GM06990 (cell line): Measurements from ENCODE around the gene ARHGAP26.

ENCODE experiments used
- DNase-seq: peaks from one replicate; pipeline ENCODE4 v3.0.0-alpha.2; 2011; ENCODE audit not compliant: insufficient read length; ENCODE audit errors: extremely low read depth
- H3K27me3 ChIP-seq: replicated peaks from 2 replicates; pipeline ENCODE4 v1.6.0; 2011; ENCODE audit warnings: low read length; ENCODE audit not compliant: control insufficient read depth, insufficient read depth
- H3K36me3 ChIP-seq: 2 replicates; pipeline ENCODE4 v1.5.1; 2011; ENCODE audit warnings: low read length; ENCODE audit not compliant: control insufficient read depth, insufficient read depth
- H3K4me3 ChIP-seq: replicated peaks from 2 replicates; pipeline ENCODE4 v1.5.1; 2011; ENCODE audit warnings: low read depth, mild to moderate bottlenecking, control low read depth, low read length
- CTCF ChIP-seq: IDR thresholded peaks from 2 replicates; pipeline ENCODE4 v1.5.1; 2011; ENCODE audit warnings: low read length, control low read depth, mild to moderate bottlenecking, inconsistent platforms; ENCODE audit not compliant: insufficient read depth, poor library complexity, severe bottlenecking

Gene ARHGAP26

GRCh38 chr5:142838845-142839244 is 68.7 kb downstream of the ARHGAP26 start:
- no peak for DNase-seq
- no peak for TF ChIP-seq CTCF
- H3K4me3 ChIP-seq: no peak overlapping the region
- H3K36me3 ChIP-seq: no peaks in the 10 kb centered on the region
- no peaks in the 10 kb centered on the region; the same call in 1 of the 2 replicates for H3K27me3 ChIP-seq

DNA sequence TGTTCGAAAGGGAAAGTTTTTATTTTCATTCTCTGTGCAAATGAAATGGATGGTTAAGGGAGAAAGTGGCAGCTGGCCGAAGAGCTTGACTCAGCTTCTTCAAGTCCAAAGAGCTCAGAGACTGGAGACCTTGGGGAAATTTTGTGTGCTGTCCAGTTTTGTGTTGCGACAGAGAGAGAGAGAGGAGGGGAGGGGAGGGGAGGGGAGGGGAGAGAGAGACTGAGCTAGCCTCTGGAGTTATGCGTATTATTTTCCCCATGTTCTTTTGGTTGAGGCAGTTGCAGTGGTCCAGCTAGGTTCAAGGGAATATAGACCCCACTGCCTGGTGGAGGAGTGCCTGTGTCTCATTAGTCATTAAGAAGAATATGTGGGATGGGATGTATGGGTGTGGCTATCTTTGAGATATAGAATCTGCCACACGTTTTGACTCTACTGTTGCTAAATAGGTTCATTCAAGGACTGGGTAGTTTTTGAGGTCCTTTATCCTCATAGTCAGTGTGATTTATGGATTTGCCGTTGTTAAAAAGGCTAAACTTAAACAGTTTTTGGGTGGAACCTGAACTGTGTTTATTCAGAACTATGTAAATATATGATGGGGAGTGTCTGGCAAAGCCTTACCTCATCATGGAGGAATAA is 69.7 kb downstream of the ARHGAP26 start:
- H3K4me3 ChIP-seq: no peak overlapping the region
- no peak for DNase-seq
- TF ChIP-seq CTCF: no peak
- no peaks in the 10 kb centered on the region for H3K36me3 ChIP-seq
- no peaks in the 10 kb centered on the region; the same call in 1 of the 2 replicates for H3K27me3 ChIP-seq

GRCh38 chr5:142840575-142840974 is 70.4 kb downstream of the ARHGAP26 start:
- H3K27me3 ChIP-seq: no peaks in the 10 kb centered on the region; the same call in 1 of the 2 replicates
- no peak overlapping the region for H3K4me3 ChIP-seq
- no peak for DNase-seq
- TF ChIP-seq CTCF: no peak
- H3K36me3 ChIP-seq: no peaks in the 10 kb centered on the region

DNA sequence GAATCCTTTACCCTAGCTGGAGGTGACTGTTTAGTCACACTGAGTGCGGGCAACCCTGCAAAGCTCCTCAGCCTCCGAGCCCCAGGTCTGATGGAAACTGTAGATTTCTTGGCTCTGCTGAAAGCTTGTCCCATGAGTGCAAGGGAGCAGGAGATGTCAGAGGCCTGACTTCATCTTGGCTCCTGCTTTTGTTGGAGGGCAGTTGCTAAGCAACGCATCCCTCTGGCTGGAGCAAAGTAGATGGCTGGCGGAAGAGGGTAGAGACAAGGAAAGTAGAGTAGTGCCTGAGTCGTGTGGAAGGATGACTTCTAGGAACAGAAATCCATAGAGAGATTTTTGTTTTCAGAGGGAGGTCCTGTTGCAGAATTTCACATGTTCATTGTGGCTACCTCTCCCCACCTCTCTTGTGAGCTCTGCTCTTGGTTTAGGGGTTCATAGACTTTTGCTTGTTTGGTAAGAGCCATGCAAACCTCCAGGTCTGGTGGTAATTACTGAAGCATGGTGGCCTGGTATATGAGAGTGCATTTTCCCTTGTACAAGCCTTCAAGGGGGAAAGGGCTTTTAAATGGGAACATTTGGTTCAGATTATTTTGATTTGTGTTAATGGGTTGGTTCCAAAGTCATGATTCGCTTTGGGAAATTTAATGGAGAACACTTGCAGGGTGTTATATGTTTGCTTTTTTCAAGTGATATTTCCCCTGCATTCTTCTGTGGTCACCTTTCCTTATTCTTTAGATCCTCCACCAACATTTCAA is 71.5 kb downstream of the ARHGAP26 start:
- no peak for TF ChIP-seq CTCF
- H3K36me3 ChIP-seq: no peaks in the 10 kb centered on the region
- no peak overlapping the region for H3K4me3 ChIP-seq
- no peak for DNase-seq
- H3K27me3 ChIP-seq: no peaks in the 10 kb centered on the region; the same call in 1 of the 2 replicates

GRCh38 chr5:142842994-142843905 is 73.1 kb downstream of the ARHGAP26 start:
- no peak for TF ChIP-seq CTCF
- Histone ChIP-seq H3K27me3 (no peaks in the 10 kb centered on the region; the same call in 1 of the 2 replicates), H3K4me3 (no peak overlapping the region), H3K36me3 (no peaks in the 10 kb centered on the region)
- DNase-seq: no peak
